IMR-90 (cell line): ENCODE results near the gene TMEM53. TPM values are rescaled to one million over a fixed set of nuclear protein-coding genes. Genes with fewer than 3 reads are reported as not detected.
A peak's percentile ranks its signal among the peaks of the same experiment; 100 is the strongest.

ENCODE experiments used
- BHLHE40 ChIP-seq: fragments of 150-350 bp; IDR thresholded peaks from 2 replicates; pipeline ENCODE4 v1.6.1; 2016; ENCODE audit warnings: mild to moderate bottlenecking, low read depth, low read length
- CEBPB ChIP-seq: IDR thresholded peaks from 2 replicates; pipeline ENCODE4 v1.6.1; 2012; ENCODE audit warnings: low read depth, low read length, improper control_type of control experiment
- MAFK ChIP-seq: IDR thresholded peaks from 2 replicates; pipeline ENCODE4 v1.6.1; 2012; ENCODE audit warnings: low read depth, low read length, improper control_type of control experiment
- MXI1 ChIP-seq: IDR thresholded peaks from 2 replicates; pipeline ENCODE4 v1.6.1; 2012; ENCODE audit warnings: low read depth, mild to moderate bottlenecking, low read length, moderate library complexity, borderline replicate concordance
- NFE2L2 ChIP-seq: fragments of 150-350 bp; IDR thresholded peaks from 2 replicates; pipeline ENCODE4 v1.6.1; 2016; ENCODE audit warnings: low read depth, mild to moderate bottlenecking, low read length
- RAD21 ChIP-seq: IDR thresholded peaks from 2 replicates; pipeline ENCODE4 v1.6.1; 2012; ENCODE audit warnings: low read length, improper control_type of control experiment
- polyA plus RNA-seq, 3 experiments: library from polyadenylated mRNA; depleted of rRNA; stranded (reverse); fragments of >200 nt; gene quantifications; 2 replicates each; pipeline ENCODE4 v1.2.3, GENCODE V29; 2012; ENCODE audit warnings: low replicate concordance in 1 of 3
- total RNA-seq: library from RNA; depleted of rRNA; stranded (reverse); fragments of >200 nt; gene quantifications from 2 replicates; pipeline ENCODE4 v1.2.3, GENCODE V29; 2012

The TMEM53 gene
- total and polyA plus RNA-seq, 2 of the 4 experiments (the other 2 are of a cell fraction), result 2.7 to 6.3 TPM

- TF ChIP-seq RAD21 (no peak), CEBPB (no peak), MAFK (no peak), BHLHE40 (peak; percentile 82), MXI1 (peak; percentile 59; the same call in 1 of the 2 replicates), NFE2L2 (no peak)
Observed at GRCh38 chr1:44674113-44675000, at the start of gene TMEM53, which contains the start of gene ARMH1 (continued).
